CD14-positive monocyte (primary cell): Measurements from ENCODE around the gene GPR37L1. TPM values are rescaled to one million over a fixed set of nuclear protein-coding genes. Genes with fewer than 3 reads are reported as not detected.

Experiments
- DNase-seq, 3 donors: peaks; one replicate each; pipeline ENCODE4 v3.0.0-alpha.2; 2011 to 2022
- H2AFZ ChIP-seq: 2 replicates; pipeline ENCODE4 v1.6.0; 2012; ENCODE audit warnings: mild to moderate bottlenecking, low read depth, low read length, inconsistent platforms; ENCODE audit not compliant: insufficient read depth, poor library complexity, severe bottlenecking
- H3K27ac ChIP-seq, 2 donors: 1 replicate in 1 of 2; 2 replicates in 1 of 2; pipeline ENCODE4 v1.5.1; 2012 to 2013; ENCODE audit warnings: low read length in 2 of 2, control low read depth in 1 of 2, inconsistent platforms in 1 of 2, low read depth in 1 of 2, mild to moderate bottlenecking in 1 of 2
- H3K27me3 ChIP-seq, 2 donors: one replicate each; pipeline versions ENCODE4 v1.6.0 to v1.6.1; 2011 to 2013; ENCODE audit warnings: low read length in 2 of 2; ENCODE audit not compliant: control insufficient read depth in 2 of 2, insufficient read depth in 2 of 2
- H3K36me3 ChIP-seq, 2 donors: replicated peaks in 1 of 2; 1 replicate in 1 of 2; 2 replicates in 1 of 2; pipeline versions ENCODE4 v1.5.1 to v1.6.1; 2012 to 2013; ENCODE audit warnings: low read length in 2 of 2, control low read depth in 1 of 2, inconsistent platforms in 1 of 2, mild to moderate bottlenecking in 1 of 2; ENCODE audit not compliant: insufficient read depth in 2 of 2, control insufficient read depth in 1 of 2
- H3K4me1 ChIP-seq, 2 donors: 1 replicate in 1 of 2; 2 replicates in 1 of 2; pipeline versions ENCODE4 v1.5.1 to v1.6.1; 2012 to 2013; ENCODE audit warnings: low read length in 2 of 2, control low read depth in 1 of 2, inconsistent platforms in 1 of 2, mild to moderate bottlenecking in 1 of 2, moderate library complexity in 1 of 2; ENCODE audit not compliant: insufficient read depth in 2 of 2, control insufficient read depth in 1 of 2
- H3K4me2 ChIP-seq: replicated peaks from 2 replicates; pipeline ENCODE3; 2012; ENCODE audit warnings: low read length, moderate library complexity, mild to moderate bottlenecking; ENCODE audit not compliant: poor library complexity, severe bottlenecking; ENCODE audit errors: extremely low read depth
- H3K4me3 ChIP-seq, 3 experiments: fragments of 200-600 bp in 1 of 3; sonication (generic) in 1 of 3; replicated peaks in 1 of 3; 1 replicate in 2 of 3; 2 replicates in 1 of 3; pipeline ENCODE4 v1.5.1; 2011 to 2013; ENCODE audit warnings: low read length in 3 of 3, mild to moderate bottlenecking in 3 of 3, control low read depth in 2 of 3, low read depth in 2 of 3, inconsistent platforms in 1 of 3, moderate library complexity in 1 of 3
- H3K79me2 ChIP-seq: 2 replicates; pipeline ENCODE4 v1.6.0; 2012; ENCODE audit warnings: mild to moderate bottlenecking, control low read depth, inconsistent platforms, low read length, moderate library complexity; ENCODE audit not compliant: insufficient read depth
- H3K9ac ChIP-seq: 2 replicates; pipeline ENCODE4 v1.6.0; 2017; ENCODE audit warnings: low read length, mild to moderate bottlenecking; ENCODE audit not compliant: insufficient read depth, poor library complexity, severe bottlenecking
- H3K9me3 ChIP-seq, 2 donors: replicated peaks in 1 of 2; 1 replicate in 1 of 2; 2 replicates in 1 of 2; pipeline versions ENCODE4 v1.5.1 to v1.6.1; 2012 to 2013; ENCODE audit warnings: low read length in 2 of 2, control low read depth in 1 of 2; ENCODE audit not compliant: control insufficient read depth in 1 of 2, insufficient read depth in 1 of 2
- H4K20me1 ChIP-seq: 2 replicates; pipeline ENCODE4 v1.6.0; 2012; ENCODE audit warnings: mild to moderate bottlenecking, low read length, control low read depth, moderate library complexity; ENCODE audit not compliant: insufficient read depth
- H3K27ac Mint-ChIP-seq, 7 donors: one replicate each; pipeline ENCODE4 v1.8.0; 2020; ENCODE audit warnings: mild to moderate bottlenecking in 7 of 7, mixed read lengths in 7 of 7, moderate library complexity in 6 of 7, inconsistent platforms in 2 of 7
- H3K27me3 Mint-ChIP-seq, 3 donors: one replicate each; pipeline ENCODE4 v1.8.0; 2021 to 2022; ENCODE audit warnings: low read depth in 3 of 3, mild to moderate bottlenecking in 3 of 3, mixed read lengths in 3 of 3, moderate library complexity in 3 of 3, inconsistent platforms in 1 of 3
- H3K36me3 Mint-ChIP-seq, 2 donors: one replicate each; pipeline ENCODE4 v1.8.0; 2020; ENCODE audit warnings: mixed read lengths in 2 of 2, inconsistent platforms in 1 of 2, mild to moderate bottlenecking in 1 of 2
- H3K4me1 Mint-ChIP-seq: one replicate; pipeline ENCODE4 v1.8.0; 2020; ENCODE audit warnings: mild to moderate bottlenecking, mixed read lengths
- H3K4me3 Mint-ChIP-seq, 2 donors: one replicate each; pipeline ENCODE4 v1.8.0; 2020; ENCODE audit warnings: mild to moderate bottlenecking in 2 of 2, mixed read lengths in 2 of 2, moderate library complexity in 1 of 2
- H3K9me3 Mint-ChIP-seq, 7 donors: one replicate each; pipeline ENCODE4 v1.8.0; 2020 to 2022; ENCODE audit warnings: mixed read lengths in 7 of 7, mild to moderate bottlenecking in 6 of 7, moderate library complexity in 6 of 7, inconsistent platforms in 2 of 7
- WGBS: methylation state at CpG from one replicate; pipeline ENCODE4 v1.1.5; 2013; ENCODE audit warnings: missing lambda C conversion rate; ENCODE audit not compliant: insufficient coverage; 5-methylcytosine and 5-hydroxymethylcytosine counted together
- intact Hi-C, 2 donors: fragments of 100-400 bp; cut with micrococcal nuclease; formaldehyde crosslinking; loops; one replicate each; pipeline versions ENCODE4 v1.15.0 to v1.15.1; 2023
- polyA plus RNA-seq, 3 donors: library from polyadenylated mRNA; depleted of rRNA in 1 of 3; unstranded in 2 of 3; stranded (reverse) in 1 of 3; fragments of 300-500 nt in 2 of 3; fragments of >200 nt in 1 of 3; fragmentation: Illumina TruSeq in 2 of 3; gene quantifications; 1 replicate in 2 of 3; 2 replicates in 1 of 3; pipeline ENCODE4 v1.2.3, GENCODE V29; 2012 to 2021
- TF ChIP-seq, protein P1 (sequence below): fragments of 200-600 bp; IDR thresholded peaks from one replicate; pipeline ENCODE4 v1.8.0; 2022; ENCODE audit warnings: antibody characterized with exemption, mild to moderate bottlenecking

GPR37L1 gene
- polyA plus RNA-seq, 3 donors = 0.06 to 0.13 TPM; not detected in 1

DNA sequence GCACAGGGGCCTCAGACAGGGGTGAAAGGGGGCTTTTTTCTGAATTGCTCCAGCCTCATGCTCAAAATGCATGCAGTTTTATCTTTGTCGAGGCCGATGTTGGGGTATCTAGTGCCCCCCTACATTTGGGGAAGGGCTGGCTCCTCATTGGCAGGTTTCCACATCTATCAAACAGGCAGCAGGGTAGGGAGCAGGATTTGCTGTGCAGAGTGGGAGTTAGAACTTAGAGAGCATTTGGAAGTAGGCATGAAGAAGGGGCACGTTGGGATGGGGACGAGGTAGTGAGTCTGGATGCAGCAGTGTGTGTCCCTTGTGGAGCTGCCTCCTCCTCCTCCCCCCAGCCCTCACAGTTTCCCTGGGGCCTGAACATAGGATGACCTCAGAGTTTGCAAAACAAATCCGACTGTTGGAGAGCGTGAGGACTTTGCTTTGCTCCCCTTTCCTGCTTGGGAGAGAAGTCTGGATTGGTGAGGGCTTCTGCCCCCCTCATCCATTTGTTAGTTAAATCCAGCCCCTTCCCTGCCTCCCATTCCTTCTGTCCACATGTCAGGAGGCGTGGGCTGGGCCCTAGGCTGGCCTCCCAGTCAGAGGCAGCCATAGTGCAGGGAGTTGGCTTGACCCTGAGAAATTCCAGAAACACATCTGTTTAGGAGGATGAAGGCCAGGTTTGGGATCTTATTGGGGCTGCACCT lies 36.9 kb upstream of the GPR37L1 start:
- Histone ChIP-seq H2AFZ (no peak overlapping the region), H3K9ac (no peak overlapping the region), H3K27ac (no peak overlapping the region), H3K79me2 (no peaks in the 10 kb centered on the region), H3K4me3 (no peak overlapping the region), H3K27me3 (no peaks in the 10 kb centered on the region), H4K20me1 (no peaks in the 10 kb centered on the region), H3K4me2 (no peak overlapping the region), H3K4me1 (no peaks in the 10 kb centered on the region), H3K36me3 (no peaks in the 10 kb centered on the region), H3K9me3 (no peaks in the 10 kb centered on the region)
- Mint-ChIP-seq H3K4me1 (no peaks in the 10 kb centered on the region), H3K27ac (no peak overlapping the region), H3K9me3 (no peaks in the 10 kb centered on the region), H3K27me3 (peaks cover 0 to 8% (median 5%) of the 10 kb centered on the region in 3 donors), H3K36me3 (no peaks in the 10 kb centered on the region), H3K4me3 (no peak overlapping the region)
- intact Hi-C loops = no loop called here
- WGBS = 94% methylated on average over 2 of the region's 7 CpGs
- TF ChIP-seq, protein P1, sequence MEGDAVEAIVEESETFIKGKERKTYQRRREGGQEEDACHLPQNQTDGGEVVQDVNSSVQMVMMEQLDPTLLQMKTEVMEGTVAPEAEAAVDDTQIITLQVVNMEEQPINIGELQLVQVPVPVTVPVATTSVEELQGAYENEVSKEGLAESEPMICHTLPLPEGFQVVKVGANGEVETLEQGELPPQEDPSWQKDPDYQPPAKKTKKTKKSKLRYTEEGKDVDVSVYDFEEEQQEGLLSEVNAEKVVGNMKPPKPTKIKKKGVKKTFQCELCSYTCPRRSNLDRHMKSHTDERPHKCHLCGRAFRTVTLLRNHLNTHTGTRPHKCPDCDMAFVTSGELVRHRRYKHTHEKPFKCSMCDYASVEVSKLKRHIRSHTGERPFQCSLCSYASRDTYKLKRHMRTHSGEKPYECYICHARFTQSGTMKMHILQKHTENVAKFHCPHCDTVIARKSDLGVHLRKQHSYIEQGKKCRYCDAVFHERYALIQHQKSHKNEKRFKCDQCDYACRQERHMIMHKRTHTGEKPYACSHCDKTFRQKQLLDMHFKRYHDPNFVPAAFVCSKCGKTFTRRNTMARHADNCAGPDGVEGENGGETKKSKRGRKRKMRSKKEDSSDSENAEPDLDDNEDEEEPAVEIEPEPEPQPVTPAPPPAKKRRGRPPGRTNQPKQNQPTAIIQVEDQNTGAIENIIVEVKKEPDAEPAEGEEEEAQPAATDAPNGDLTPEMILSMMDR = no peak
- DNase-seq = no peak

DNA sequence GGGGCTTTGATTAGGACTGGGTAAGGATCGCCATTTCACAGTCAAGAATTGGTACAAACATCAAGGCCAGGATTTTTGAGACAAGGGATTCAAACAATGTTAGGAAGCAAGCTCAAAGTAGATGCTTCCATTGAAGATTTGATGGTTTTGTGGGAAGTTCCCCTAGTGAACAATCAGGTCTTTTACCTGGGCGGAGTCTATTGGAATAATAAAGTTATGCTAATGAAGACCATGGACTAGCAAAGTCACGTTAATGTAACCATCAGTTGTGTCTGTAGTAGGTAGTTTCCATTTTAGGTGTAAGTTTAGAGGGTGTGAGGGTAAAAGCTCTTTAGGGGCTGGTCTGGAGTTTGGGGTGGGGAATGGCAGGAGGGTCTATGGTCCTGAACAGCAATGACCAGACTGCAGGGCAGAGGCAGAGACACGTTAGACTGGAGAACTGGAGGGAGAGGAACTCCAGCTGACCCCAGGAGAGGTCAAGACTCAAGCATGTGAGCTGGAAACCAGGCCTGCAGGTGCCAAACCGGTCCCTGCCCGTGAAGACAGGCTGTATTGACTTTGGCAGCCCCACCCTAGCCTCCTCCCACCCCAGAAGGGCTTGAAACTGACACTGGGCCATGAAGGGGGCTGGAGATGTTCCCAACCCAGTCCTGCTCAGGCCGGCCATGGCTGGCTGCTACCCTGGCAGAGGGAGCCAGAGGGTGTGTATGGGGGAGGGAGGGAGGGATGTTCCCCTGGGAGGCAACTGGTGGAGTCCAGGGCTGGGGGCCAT lies 36.0 kb upstream of the GPR37L1 start:
- H3K4me3 ChIP-seq = no peak overlapping the region
- Mint-ChIP-seq H3K9me3 (peaks cover 0 to 1% (median 0%) of the 10 kb centered on the region in 7 donors), H3K27ac (no peak overlapping the region), H3K4me1 (no peaks in the 10 kb centered on the region), H3K27me3 (peaks cover 0 to 11% (median 10%) of the 10 kb centered on the region in 3 donors), H3K36me3 (no peaks in the 10 kb centered on the region), H3K4me3 (no peak overlapping the region)
- H3K4me1 ChIP-seq = no peaks in the 10 kb centered on the region
- H3K36me3 ChIP-seq = no peaks in the 10 kb centered on the region
- H4K20me1 ChIP-seq = no peaks in the 10 kb centered on the region
- H3K27me3 ChIP-seq = no peaks in the 10 kb centered on the region
- TF ChIP-seq, protein P1 = no peak
- H3K79me2 ChIP-seq = no peaks in the 10 kb centered on the region
- DNase-seq = no peak
- WGBS = 67% methylated on average over 4 of the region's 7 CpGs
- no peak overlapping the region for H2AFZ ChIP-seq
- H3K27ac ChIP-seq = no peak overlapping the region
- intact Hi-C loops = no loop called here
- H3K4me2 ChIP-seq = no peak overlapping the region
- no peaks in the 10 kb centered on the region for H3K9me3 ChIP-seq
- H3K9ac ChIP-seq = no peak overlapping the region
